NCI-H1694 treated with DMSO at 0.1 percent for 48 hours (cell line): ENCODE results near the gene MUC6.

Experiments used
- DNase-seq: peaks from one replicate; lab custom pipeline; 2025; lab: John Stamatoyannopoulos, UW

Gene MUC6, protein sequence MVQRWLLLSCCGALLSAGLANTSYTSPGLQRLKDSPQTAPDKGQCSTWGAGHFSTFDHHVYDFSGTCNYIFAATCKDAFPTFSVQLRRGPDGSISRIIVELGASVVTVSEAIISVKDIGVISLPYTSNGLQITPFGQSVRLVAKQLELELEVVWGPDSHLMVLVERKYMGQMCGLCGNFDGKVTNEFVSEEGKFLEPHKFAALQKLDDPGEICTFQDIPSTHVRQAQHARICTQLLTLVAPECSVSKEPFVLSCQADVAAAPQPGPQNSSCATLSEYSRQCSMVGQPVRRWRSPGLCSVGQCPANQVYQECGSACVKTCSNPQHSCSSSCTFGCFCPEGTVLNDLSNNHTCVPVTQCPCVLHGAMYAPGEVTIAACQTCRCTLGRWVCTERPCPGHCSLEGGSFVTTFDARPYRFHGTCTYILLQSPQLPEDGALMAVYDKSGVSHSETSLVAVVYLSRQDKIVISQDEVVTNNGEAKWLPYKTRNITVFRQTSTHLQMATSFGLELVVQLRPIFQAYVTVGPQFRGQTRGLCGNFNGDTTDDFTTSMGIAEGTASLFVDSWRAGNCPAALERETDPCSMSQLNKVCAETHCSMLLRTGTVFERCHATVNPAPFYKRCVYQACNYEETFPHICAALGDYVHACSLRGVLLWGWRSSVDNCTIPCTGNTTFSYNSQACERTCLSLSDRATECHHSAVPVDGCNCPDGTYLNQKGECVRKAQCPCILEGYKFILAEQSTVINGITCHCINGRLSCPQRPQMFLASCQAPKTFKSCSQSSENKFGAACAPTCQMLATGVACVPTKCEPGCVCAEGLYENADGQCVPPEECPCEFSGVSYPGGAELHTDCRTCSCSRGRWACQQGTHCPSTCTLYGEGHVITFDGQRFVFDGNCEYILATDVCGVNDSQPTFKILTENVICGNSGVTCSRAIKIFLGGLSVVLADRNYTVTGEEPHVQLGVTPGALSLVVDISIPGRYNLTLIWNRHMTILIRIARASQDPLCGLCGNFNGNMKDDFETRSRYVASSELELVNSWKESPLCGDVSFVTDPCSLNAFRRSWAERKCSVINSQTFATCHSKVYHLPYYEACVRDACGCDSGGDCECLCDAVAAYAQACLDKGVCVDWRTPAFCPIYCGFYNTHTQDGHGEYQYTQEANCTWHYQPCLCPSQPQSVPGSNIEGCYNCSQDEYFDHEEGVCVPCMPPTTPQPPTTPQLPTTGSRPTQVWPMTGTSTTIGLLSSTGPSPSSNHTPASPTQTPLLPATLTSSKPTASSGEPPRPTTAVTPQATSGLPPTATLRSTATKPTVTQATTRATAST (N-terminal part only)

GRCh38 chr11:1036303-1036923, at the start of gene MUC6:
TSS of gene MUC6 (minus strand) at chr11:1036718. CDS start at chr11:1036655, 63 bp downstream.
- DNase-seq = no peak

- DNase-seq = no peak
These were observed 49.1 kb upstream of the MUC6 start for GRCh38 chr11:1085440-1086170.

GRCh38 chr11:1084561-1085439, 48.3 kb upstream of the MUC6 start:
- no peak for DNase-seq

- no peak for DNase-seq
These were observed 47.4 kb upstream of the MUC6 start for GRCh38 chr11:1083621-1084551.

DNA sequence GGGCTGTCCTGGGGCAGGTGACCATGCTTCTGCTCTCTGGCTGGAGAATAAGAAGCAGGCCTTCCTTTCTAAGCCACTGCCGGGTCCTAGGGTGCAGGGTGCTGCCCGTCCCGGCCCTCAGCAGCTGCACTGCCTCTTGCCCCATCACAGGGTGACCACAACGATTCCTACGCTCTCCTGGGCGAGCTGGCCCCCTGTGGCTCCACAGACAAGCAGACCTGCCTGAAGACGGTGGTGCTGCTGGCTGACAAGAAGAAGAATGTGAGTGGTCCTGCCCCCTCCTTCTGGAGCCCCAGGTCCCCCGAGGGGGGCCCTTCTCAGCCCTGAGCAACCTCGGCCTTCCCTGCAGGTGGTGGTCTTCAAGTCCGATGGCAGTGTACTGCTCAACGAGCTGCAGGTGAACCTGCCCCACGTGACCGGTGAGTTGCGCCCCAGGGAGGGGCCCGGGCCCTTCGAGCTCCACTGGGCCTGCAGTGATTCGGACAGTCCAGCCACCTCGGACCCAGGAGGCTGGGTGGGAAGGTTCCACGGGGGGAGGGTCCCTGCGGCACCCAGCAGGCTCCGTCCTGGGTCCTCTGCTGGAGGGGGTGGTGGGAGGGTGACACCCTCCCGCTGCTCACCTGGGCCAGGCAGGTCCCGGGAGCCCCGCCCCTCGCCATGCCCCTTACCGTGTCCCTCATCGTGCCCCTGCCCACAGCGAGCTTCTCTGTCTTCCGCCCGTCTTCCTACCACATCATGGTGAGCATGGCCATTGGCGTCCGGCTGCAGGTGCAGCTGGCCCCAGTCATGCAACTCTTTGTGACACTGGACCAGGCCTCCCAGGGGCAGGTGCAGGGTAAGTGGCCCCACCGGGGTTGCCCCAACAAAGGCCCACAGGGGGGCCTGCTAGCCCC, 46.5 kb upstream of the MUC6 start:
- no peak for DNase-seq

GRCh38 chr11:1082346-1082727, 45.8 kb upstream of the MUC6 start:
- no peak for DNase-seq

GRCh38 chr11:1081601-1082311, 45.2 kb upstream of the MUC6 start:
- DNase-seq = no peak

DNA sequence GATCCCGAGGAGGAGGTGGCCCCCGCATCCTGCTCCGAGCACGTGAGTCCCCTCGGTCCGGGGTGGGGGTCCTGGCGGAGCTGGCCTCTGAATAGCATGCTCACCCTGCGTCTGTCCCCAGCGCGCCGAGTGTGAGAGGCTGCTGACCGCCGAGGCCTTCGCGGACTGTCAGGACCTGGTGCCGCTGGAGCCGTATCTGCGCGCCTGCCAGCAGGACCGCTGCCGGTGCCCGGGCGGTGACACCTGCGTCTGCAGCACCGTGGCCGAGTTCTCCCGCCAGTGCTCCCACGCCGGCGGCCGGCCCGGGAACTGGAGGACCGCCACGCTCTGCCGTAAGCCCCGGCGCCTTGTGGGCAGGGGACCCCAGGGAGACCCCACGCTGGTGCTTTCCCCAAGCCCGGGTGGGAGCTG, 41.7 kb upstream of the MUC6 start:
- no peak for DNase-seq

DNA sequence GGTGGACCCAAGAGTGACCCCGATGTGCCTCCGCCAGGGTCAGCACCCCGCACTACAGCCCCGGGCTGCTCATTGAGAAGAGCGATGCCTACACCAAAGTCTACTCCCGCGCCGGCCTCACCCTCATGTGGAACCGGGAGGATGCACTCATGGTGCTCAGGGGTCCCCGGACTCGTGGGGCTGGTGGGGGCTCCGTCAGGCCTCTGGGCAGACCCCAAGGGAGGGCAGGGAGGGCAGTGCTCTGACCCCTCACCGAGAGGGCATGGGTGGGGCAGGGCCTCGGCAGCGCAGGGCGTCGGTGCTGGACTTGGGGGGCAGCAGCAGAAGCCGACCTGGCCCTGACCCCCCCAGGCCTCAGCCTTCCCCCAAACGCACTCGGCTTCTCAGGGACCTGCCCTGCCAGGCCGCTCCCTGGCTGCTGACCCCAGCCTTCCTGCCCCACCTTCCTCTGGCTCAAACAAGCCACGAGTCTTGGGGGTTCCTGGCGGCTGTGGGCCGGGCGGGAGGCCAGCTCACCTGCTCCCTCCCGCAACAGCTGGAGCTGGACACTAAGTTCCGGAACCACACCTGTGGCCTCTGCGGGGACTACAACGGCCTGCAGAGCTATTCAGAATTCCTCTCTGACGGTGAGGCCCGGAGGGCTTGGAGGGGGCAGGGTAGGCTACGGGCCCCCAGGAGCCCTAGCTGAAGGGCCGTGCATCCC, 41.0 kb upstream of the MUC6 start:
- DNase-seq = no peak

GRCh38 chr11:1077033-1077416, 40.5 kb upstream of the MUC6 start:
- DNase-seq = no peak

- no peak for DNase-seq
These were observed 39.6 kb upstream of the MUC6 start for GRCh38 chr11:1076061-1076665.

- DNase-seq = no peak
These were observed 38.9 kb upstream of the MUC6 start for GRCh38 chr11:1075341-1075911.

DNA sequence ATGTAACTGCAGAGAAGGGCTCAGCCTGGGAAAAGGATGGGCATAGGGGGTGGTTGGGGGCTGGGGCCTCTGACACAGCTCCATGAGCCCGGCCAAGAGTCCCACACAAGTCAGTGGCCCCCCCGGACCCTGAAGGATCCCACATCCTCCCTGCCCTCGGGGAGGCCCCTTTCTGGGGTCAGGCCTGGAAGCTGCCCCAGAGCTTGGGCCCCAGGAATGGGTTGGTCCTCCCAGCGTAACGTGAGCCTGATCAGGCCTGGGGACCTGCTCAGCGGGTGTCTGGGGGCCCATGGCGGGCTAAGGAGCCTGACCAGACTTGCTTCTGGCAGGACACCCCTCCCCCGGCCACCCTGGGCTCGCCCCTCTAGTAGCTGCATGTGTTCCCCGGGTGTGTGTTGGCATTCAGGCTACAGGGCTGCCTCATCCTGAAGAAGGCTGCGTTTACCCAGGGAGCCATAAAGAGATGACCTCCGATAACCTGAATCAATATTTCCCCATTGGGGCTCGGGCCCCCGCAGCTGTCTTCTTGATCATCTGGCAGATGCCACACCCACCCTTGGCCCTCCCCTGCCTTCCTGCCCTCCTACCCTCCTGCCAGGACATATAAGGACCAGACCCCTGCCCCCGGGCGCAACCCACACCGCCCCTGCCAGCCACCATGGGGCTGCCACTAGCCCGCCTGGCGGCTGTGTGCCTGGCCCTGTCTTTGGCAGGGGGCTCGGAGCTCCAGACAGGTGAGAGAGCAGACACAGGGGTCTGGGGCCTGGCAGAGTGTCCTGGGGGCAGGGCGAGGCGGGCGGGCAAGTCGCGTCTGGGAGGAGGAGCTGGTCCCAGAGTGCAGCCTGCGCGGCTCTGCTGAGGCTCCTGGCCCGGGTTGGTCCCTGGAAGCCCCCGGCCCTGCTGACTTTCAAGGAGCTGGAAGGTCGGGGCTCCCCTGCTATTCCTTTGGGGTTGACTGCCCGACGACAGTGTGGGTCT, 38.0 kb upstream of the MUC6 start, which contains the start of gene MUC2:
Gene MUC2 (plus strand): TSS at position 631 of the 978 bp plus-strand sequence.
- DNase-seq = no peak

GRCh38 chr11:1073851-1074243, 37.3 kb upstream of the MUC6 start:
- DNase-seq = no peak
